ENCODE measurements around the gene ELL2. TPM values are rescaled to one million over a fixed set of nuclear protein-coding genes. Genes with fewer than 3 reads are reported as not detected.
"Not testable (repeated sequence)": the region's sequence is repeated elsewhere in the genome, so short reads cannot be mapped to it uniquely, and the experiment has no call there.

Gene ELL2
- total RNA-seq, 2 donors from 2014 or later = 83.9 to 248 TPM

GRCh38 chr5:95909738-95910137 lies 51.9 kb downstream of the ELL2 start:
- H3K9me3 ChIP-seq = no peaks in the 10 kb centered on the region
- TF ChIP-seq CTCF (IDR thresholded peaks at IDR 0.05) = no peak
- H3K27ac ChIP-seq = no peak overlapping the region
- H3K27me3 ChIP-seq (replicated peaks; ENCODE audit: insufficient read depth) = no peaks in the 10 kb centered on the region
- no peak for ATAC-seq (ENCODE audit: insufficient number of reproducible peaks, low FRiP score, low read depth)
- H3K4me3 ChIP-seq = no peak overlapping the region
- H3K36me3 ChIP-seq = peaks cover 4% of the 10 kb centered on the region
- peaks cover 14 to 48% of the 10 kb centered on the region in 2 donors for H3K4me1 ChIP-seq (ENCODE audit: control insufficient read depth in 1 of 2, low read depth in 2 of 2)
- no peak for DNase-seq (ENCODE audit: low spot score)

- DNase-seq (ENCODE audit: low spot score) (no peak), ATAC-seq (ENCODE audit: insufficient number of reproducible peaks, low FRiP score, low read depth) (no peak)
- Histone ChIP-seq H3K4me3 (no peak overlapping the region), H3K4me1 (ENCODE audit: control insufficient read depth in 1 of 2, low read depth in 2 of 2) (peaks cover 14 to 48% of the 10 kb centered on the region in 2 donors), H3K27me3 (replicated peaks; ENCODE audit: insufficient read depth) (no peaks in the 10 kb centered on the region), H3K36me3 (peaks cover 8% of the 10 kb centered on the region), H3K27ac (no peak overlapping the region), H3K9me3 (no peaks in the 10 kb centered on the region)
- no peak for TF ChIP-seq CTCF (IDR thresholded peaks at IDR 0.05)
Observed at GRCh38 chr5:95908799-95909198, 52.9 kb downstream of the ELL2 start.

- DNase-seq (ENCODE audit: low spot score) (no peak), ATAC-seq (ENCODE audit: insufficient number of reproducible peaks, low FRiP score, low read depth) (no peak)
- peaks cover 14 to 48% of the 10 kb centered on the region in 2 donors for H3K4me1 ChIP-seq (ENCODE audit: control insufficient read depth in 1 of 2, low read depth in 2 of 2)
- H3K27me3 ChIP-seq (replicated peaks; ENCODE audit: insufficient read depth) = no peaks in the 10 kb centered on the region
- no peak for TF ChIP-seq CTCF (IDR thresholded peaks at IDR 0.05)
- peaks cover 9% of the 10 kb centered on the region for H3K36me3 ChIP-seq
- H3K9me3 ChIP-seq = no peaks in the 10 kb centered on the region
- H3K4me3 ChIP-seq = no peak overlapping the region
- H3K27ac ChIP-seq = no peak overlapping the region
Observed at GRCh38 chr5:95907740-95908706, 53.6 kb downstream of the ELL2 start.

GRCh38 chr5:95907067-95907705 lies 54.5 kb downstream of the ELL2 start:
- no peak overlapping the region for H3K4me3 ChIP-seq

GRCh38 chr5:95906398-95906797 lies 55.3 kb downstream of the ELL2 start:
- DNase-seq (ENCODE audit: low spot score) = not testable (repeated sequence)
- H3K4me1 ChIP-seq (ENCODE audit: control insufficient read depth in 1 of 2, low read depth in 2 of 2) = peaks cover 14 to 41% of the 10 kb centered on the region in 2 donors

More at GRCh38 chr5:95907067-95907705, 54.5 kb downstream of the ELL2 start:
- no peak for TF ChIP-seq CTCF (IDR thresholded peaks at IDR 0.05)
- peaks cover 4% of the 10 kb centered on the region for H3K36me3 ChIP-seq
- H3K4me1 ChIP-seq (ENCODE audit: control insufficient read depth in 1 of 2, low read depth in 2 of 2) = peaks cover 14 to 44% of the 10 kb centered on the region in 2 donors
- no peaks in the 10 kb centered on the region for H3K9me3 ChIP-seq
- no peak for DNase-seq (ENCODE audit: low spot score)
- no peak for ATAC-seq (ENCODE audit: insufficient number of reproducible peaks, low FRiP score, low read depth)
- no peaks in the 10 kb centered on the region for H3K27me3 ChIP-seq (replicated peaks; ENCODE audit: insufficient read depth)
- H3K27ac ChIP-seq = no peak overlapping the region

More at GRCh38 chr5:95906398-95906797, 55.3 kb downstream of the ELL2 start:
- not testable (repeated sequence) for H3K27me3 ChIP-seq (replicated peaks; ENCODE audit: insufficient read depth); H3K4me3 ChIP-seq; H3K9me3 ChIP-seq; H3K36me3 ChIP-seq; H3K27ac ChIP-seq; ATAC-seq (ENCODE audit: insufficient number of reproducible peaks, low FRiP score, low read depth)
